ENCODE measurements around the gene PARP3. TPM values are rescaled to one million over a fixed set of nuclear protein-coding genes. Genes with fewer than 3 reads are reported as not detected.

PARP3 gene
- total and polyA plus RNA-seq, 9 of the 15 experiments (the other 6 are each of a cell fraction or from before 2014, with no cell fraction given): 0.46 to 6.6 (median 4.5) TPM

DNA sequence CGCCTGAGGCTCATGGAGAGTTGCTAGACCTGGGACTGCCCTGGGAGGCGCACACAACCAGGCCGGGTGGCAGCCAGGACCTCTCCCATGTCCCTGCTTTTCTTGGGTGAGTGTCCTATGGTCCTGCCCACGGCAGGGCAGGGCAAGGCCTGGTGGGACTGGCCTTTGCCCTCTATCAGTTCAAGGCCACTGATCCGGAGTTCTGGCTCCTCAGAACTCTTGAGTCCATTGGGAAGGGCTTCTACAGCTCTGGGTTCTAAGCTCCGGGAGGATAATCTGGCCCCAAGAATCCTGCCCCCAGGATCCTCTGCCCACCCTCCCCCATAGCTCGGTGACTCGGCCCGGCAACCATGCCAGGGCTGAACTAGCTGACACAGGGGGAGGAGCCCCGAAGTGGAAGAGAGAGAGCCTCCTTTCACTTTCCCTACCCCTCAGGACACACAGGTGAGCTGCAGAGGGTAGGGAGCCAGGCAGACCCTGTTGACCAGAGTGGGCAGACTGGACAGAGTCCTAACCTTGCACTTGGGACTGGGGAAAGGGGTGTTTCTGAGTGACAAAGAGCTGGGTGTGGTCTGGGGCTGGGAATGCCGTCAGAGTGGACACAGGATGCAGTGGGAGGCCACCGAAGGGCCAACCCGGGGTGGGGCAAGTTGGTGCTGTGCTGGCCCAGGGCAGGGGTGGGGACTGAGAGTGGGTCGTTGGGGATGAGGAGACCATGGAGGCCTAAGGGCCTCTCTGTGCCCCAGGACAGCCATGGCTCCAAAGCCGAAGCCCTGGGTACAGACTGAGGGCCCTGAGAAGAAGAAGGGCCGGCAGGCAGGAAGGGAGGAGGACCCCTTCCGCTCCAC lies 664 bp downstream of the PARP3 start (continued):
- TF ChIP-seq, protein P1, sequence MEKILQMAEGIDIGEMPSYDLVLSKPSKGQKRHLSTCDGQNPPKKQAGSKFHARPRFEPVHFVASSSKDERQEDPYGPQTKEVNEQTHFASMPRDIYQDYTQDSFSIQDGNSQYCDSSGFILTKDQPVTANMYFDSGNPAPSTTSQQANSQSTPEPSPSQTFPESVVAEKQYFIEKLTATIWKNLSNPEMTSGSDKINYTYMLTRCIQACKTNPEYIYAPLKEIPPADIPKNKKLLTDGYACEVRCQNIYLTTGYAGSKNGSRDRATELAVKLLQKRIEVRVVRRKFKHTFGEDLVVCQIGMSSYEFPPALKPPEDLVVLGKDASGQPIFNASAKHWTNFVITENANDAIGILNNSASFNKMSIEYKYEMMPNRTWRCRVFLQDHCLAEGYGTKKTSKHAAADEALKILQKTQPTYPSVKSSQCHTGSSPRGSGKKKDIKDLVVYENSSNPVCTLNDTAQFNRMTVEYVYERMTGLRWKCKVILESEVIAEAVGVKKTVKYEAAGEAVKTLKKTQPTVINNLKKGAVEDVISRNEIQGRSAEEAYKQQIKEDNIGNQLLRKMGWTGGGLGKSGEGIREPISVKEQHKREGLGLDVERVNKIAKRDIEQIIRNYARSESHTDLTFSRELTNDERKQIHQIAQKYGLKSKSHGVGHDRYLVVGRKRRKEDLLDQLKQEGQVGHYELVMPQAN (IDR thresholded peaks at IDR 0.05; ENCODE audit: borderline replicate concordance): no peak
- TF ChIP-seq GATA2 (CRISPR knock-in tag; IDR thresholded peaks at IDR 0.05) (no peak), KAT7 (CRISPR knock-in tag; IDR thresholded peaks at IDR 0.05; ENCODE audit: borderline replicate concordance) (peak; percentile 28; the same call in 1 of the 2 replicates), ZNF589 (CRISPR knock-in tag; IDR thresholded peaks at IDR 0.05; ENCODE audit: low read depth) (0 out of 2 replicates have a peak, but pooled peaks have one; percentile 17), MBD2 (IDR thresholded peaks at IDR 0.05; ENCODE audit: borderline replicate concordance, low read depth) (no peak), NFRKB (IDR thresholded peaks at IDR 0.05; ENCODE audit: low read depth) (peak; percentile 66), ZBTB1 (CRISPR knock-in tag; IDR thresholded peaks at IDR 0.05; ENCODE audit: borderline replicate concordance, low read depth) (no peak)
- TF ChIP-seq, protein P2, sequence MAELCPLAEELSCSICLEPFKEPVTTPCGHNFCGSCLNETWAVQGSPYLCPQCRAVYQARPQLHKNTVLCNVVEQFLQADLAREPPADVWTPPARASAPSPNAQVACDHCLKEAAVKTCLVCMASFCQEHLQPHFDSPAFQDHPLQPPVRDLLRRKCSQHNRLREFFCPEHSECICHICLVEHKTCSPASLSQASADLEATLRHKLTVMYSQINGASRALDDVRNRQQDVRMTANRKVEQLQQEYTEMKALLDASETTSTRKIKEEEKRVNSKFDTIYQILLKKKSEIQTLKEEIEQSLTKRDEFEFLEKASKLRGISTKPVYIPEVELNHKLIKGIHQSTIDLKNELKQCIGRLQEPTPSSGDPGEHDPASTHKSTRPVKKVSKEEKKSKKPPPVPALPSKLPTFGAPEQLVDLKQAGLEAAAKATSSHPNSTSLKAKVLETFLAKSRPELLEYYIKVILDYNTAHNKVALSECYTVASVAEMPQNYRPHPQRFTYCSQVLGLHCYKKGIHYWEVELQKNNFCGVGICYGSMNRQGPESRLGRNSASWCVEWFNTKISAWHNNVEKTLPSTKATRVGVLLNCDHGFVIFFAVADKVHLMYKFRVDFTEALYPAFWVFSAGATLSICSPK (IDR thresholded peaks at IDR 0.05; ENCODE audit: borderline replicate concordance): no peak
- TF ChIP-seq, protein P3, sequence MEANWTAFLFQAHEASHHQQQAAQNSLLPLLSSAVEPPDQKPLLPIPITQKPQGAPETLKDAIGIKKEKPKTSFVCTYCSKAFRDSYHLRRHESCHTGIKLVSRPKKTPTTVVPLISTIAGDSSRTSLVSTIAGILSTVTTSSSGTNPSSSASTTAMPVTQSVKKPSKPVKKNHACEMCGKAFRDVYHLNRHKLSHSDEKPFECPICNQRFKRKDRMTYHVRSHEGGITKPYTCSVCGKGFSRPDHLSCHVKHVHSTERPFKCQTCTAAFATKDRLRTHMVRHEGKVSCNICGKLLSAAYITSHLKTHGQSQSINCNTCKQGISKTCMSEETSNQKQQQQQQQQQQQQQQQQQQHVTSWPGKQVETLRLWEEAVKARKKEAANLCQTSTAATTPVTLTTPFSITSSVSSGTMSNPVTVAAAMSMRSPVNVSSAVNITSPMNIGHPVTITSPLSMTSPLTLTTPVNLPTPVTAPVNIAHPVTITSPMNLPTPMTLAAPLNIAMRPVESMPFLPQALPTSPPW (CRISPR knock-in tag; IDR thresholded peaks at IDR 0.05): peak; percentile 7; the same call in 1 of the 2 replicates
